HFFc6 (cell line): ENCODE results near the gene RIPK3. TPM values are rescaled to one million over a fixed set of nuclear protein-coding genes. Genes with fewer than 3 reads are reported as not detected.
"Not testable (repeated sequence)": the region's sequence is repeated elsewhere in the genome, so short reads cannot be mapped to it uniquely, and the experiment has no call there.

ENCODE experiments used
- DNase-seq: peaks from one replicate; pipeline ENCODE4 v3.0.0-alpha.2; 2018
- H3K27ac Mint-ChIP-seq: 2 replicates; pipeline ENCODE4 v1.8.0; 2020; ENCODE audit warnings: mild to moderate bottlenecking, mixed read lengths
- H3K27me3 Mint-ChIP-seq: 2 replicates; pipeline ENCODE4 v1.8.0; 2021; ENCODE audit warnings: mild to moderate bottlenecking, moderate library complexity, mixed read lengths; ENCODE audit not compliant: insufficient read depth
- H3K36me3 Mint-ChIP-seq: 2 replicates; pipeline ENCODE4 v1.8.0; 2021; ENCODE audit warnings: low read depth, mixed read lengths
- H3K4me1 Mint-ChIP-seq: 2 replicates; pipeline ENCODE4 v1.8.0; 2020; ENCODE audit warnings: low read depth, mixed read lengths
- H3K4me3 Mint-ChIP-seq: 2 replicates; pipeline ENCODE4 v1.8.0; 2020; ENCODE audit warnings: mild to moderate bottlenecking, moderate library complexity, mixed read lengths
- H3K9me3 Mint-ChIP-seq: 2 replicates; pipeline ENCODE4 v1.8.0; 2020; ENCODE audit warnings: mild to moderate bottlenecking, mixed read lengths
- total RNA-seq, 6 experiments: library from RNA; stranded (reverse); fragmentation: NEBNext Ultra II Directional; extraction: Animal tissue kit (Norgen Biotek cat#: 25700); gene quantifications; 2 replicates in 1 of 6; 3 replicates in 5 of 6; pipeline ENCODE4 v1.2.3, GENCODE V29; 2021
- TF ChIP-seq, protein P1 (sequence below): fragments of 200-600 bp; sonication (generic); IDR thresholded peaks from 2 replicates; pipeline ENCODE4 v1.5.0; 2021; ENCODE audit warnings: antibody characterized with exemption, mild to moderate bottlenecking

The RIPK3 gene
- total RNA-seq, 6 experiments from 2014 or later, result not detected

DNA sequence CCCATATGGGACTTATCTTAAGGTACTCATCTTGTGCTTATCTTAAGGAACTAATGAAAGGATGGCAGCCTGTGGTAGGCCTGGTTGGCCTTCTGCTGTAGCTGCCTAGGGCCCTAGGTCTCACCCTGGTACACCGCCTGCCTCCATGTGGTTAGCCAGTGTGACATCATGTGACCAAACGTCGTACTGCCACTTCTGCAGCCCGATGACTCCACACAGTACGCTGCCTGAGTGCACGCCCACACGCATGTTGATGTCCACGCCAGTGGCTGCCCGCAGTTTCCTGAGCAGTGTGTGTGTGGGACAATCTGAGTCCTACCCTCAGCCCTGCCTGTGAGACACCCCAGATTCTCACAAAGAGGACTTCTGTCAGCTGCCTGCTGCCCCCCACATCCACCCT lies 10.1 kb downstream of the RIPK3 start:
- Mint-ChIP-seq H3K4me1 (peaks cover 13% of the 10 kb centered on the region), H3K36me3 (no peaks in the 10 kb centered on the region), H3K9me3 (no peaks in the 10 kb centered on the region), H3K4me3 (no peak overlapping the region), H3K27me3 (peaks cover 12% of the 10 kb centered on the region), H3K27ac (no peak overlapping the region)
- DNase-seq, result no peak
- TF ChIP-seq, protein P1, sequence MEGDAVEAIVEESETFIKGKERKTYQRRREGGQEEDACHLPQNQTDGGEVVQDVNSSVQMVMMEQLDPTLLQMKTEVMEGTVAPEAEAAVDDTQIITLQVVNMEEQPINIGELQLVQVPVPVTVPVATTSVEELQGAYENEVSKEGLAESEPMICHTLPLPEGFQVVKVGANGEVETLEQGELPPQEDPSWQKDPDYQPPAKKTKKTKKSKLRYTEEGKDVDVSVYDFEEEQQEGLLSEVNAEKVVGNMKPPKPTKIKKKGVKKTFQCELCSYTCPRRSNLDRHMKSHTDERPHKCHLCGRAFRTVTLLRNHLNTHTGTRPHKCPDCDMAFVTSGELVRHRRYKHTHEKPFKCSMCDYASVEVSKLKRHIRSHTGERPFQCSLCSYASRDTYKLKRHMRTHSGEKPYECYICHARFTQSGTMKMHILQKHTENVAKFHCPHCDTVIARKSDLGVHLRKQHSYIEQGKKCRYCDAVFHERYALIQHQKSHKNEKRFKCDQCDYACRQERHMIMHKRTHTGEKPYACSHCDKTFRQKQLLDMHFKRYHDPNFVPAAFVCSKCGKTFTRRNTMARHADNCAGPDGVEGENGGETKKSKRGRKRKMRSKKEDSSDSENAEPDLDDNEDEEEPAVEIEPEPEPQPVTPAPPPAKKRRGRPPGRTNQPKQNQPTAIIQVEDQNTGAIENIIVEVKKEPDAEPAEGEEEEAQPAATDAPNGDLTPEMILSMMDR, result no peak

DNA sequence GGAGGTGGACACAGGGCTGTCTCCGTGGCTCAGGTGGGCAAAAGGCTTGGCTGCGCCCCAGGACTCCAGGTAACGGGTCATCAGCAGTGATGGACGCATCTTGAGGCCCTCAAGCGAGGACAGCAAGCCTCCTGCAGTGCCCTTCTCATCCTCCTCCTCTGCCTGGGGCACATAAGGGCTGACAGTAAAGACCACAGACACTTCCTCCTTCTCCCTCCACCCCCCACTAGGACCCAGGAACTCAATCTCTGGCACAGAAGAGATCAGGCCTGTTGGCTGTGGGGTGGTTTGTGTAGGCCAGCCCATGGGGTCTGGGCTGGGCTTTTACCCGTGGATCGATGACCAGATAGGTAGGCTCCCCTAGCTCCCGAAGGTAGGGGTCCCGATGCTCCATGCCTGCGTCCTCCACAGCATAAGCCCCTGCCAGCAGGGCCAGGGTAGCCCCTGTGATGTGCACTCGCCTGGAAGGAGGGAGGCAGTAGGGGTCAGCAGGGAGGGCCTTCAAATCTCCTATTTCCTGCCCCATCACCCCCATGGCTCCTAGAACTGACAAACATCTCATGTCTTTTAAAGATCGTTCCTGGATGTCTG lies 10.6 kb downstream of the RIPK3 start:
- Mint-ChIP-seq H3K4me1 (peaks cover 10% of the 10 kb centered on the region), H3K9me3 (no peaks in the 10 kb centered on the region), H3K27me3 (peaks cover 10% of the 10 kb centered on the region), H3K27ac (no peak overlapping the region), H3K4me3 (no peak overlapping the region), H3K36me3 (no peaks in the 10 kb centered on the region)
- DNase-seq, result no peak
- TF ChIP-seq, protein P1, result no peak

DNA sequence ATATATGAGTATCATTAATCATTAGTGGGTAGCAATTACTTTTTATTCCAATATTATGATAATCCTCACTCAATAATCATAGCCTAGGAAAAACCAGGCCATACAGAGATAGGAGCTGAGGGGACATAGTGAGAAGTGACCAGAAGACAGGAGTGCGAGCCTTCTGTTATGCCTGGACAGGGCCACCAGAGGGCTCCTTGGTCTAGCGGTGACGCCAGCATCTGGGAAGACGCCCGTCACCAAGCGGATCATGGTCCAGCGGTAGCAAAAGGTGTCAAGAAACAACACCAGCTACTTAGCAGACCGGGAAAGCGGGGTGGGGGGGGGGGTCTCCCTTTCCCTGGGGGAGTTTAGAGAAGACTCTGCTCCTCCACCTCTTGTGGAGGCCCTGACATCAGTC lies 11.9 kb downstream of the RIPK3 start:
- not testable (repeated sequence) for H3K27ac Mint-ChIP-seq, H3K36me3 Mint-ChIP-seq, H3K4me3 Mint-ChIP-seq, H3K9me3 Mint-ChIP-seq
- peak; percentile 52 for DNase-seq
- TF ChIP-seq, protein P1, result peak; percentile 77
- Mint-ChIP-seq H3K4me1 (peaks cover 12% of the 10 kb centered on the region), H3K27me3 (peaks cover 12% of the 10 kb centered on the region)

GRCh38 chr14:24327303-24327702 lies 12.5 kb downstream of the RIPK3 start:
- Mint-ChIP-seq H3K27ac (no peak overlapping the region), H3K4me1 (peaks cover 10% of the 10 kb centered on the region), H3K9me3 (no peaks in the 10 kb centered on the region), H3K36me3 (no peaks in the 10 kb centered on the region), H3K4me3 (no peak overlapping the region), H3K27me3 (peaks cover 12% of the 10 kb centered on the region)
- TF ChIP-seq, protein P1, result no peak
- DNase-seq, result no peak

DNA sequence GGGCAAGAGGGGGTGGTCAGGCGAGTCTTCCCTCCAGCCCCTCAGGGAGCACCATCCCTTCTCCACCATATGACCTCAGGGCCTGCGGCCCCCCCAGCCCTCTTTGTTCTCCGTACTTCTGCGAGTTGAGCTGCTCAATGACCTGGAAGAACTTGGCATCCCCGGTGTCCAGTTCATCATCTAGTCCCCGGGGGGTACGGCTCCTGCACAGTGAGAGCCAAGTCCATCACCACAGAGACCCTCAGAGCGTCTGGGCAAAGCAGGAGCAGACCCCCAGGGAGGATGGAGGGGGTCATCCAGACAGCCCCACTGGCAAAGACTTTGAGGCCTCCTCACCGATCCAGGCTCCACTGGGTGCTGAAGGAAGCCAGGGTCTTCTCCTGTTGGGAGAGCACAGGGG lies 13.8 kb downstream of the RIPK3 start:
- H3K27me3 Mint-ChIP-seq, result peaks cover 12% of the 10 kb centered on the region
- DNase-seq, result no peak

More for the DNA sequence above, 13.8 kb downstream of the RIPK3 start:
- Mint-ChIP-seq H3K4me1 (peaks cover 5% of the 10 kb centered on the region), H3K9me3 (no peaks in the 10 kb centered on the region), H3K27ac (no peak overlapping the region), H3K4me3 (no peak overlapping the region), H3K36me3 (no peaks in the 10 kb centered on the region)
- TF ChIP-seq, protein P1, result no peak
